ENCODE results near the gene GZF1.
"Not testable (repeated sequence)": the region's sequence is repeated elsewhere in the genome, so short reads cannot be mapped to it uniquely, and the experiment has no call there.

GZF1 gene

DNA sequence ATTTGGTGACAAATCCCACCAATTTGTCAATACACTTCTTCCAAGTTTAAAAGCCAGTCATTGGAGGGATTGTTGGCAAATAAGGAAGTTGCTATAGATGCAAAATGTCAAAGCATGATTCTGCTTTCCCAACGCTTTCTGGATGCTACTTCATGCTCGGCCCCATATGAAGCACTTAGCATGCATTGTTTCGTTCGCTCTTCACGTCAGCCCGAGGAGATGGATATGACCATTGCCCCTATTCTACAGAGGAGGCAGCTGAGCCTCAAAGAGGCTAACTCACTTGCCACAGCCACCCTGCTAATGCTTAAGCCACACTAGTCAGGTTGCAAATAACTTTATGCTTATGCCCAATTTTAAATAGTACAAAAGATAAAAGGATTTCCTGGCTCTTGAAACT lies 14.2 kb upstream of the GZF1 start:
- DNase-seq (ENCODE audit: low spot score): no peak

DNA sequence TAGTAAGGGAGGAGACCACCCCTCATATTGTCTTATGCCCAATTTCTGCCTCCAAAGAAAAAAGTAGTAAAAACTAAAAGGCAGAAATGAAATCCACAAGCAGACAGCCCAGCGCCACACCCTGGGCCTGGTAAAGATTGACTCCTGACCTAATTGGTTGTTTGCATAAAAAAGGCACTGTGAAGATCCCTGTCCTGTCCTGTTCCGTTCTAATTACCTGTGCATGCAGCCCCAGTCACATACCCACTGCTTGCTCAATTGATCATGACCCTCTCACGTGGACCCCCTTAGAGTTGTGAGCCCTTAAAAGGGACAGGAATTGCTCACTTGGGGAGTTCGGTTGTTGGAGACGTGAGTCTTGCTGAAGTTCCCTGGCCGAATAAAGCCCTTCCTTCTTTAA lies 13.5 kb upstream of the GZF1 start:
- DNase-seq (ENCODE audit: low spot score): not testable (repeated sequence)

DNA sequence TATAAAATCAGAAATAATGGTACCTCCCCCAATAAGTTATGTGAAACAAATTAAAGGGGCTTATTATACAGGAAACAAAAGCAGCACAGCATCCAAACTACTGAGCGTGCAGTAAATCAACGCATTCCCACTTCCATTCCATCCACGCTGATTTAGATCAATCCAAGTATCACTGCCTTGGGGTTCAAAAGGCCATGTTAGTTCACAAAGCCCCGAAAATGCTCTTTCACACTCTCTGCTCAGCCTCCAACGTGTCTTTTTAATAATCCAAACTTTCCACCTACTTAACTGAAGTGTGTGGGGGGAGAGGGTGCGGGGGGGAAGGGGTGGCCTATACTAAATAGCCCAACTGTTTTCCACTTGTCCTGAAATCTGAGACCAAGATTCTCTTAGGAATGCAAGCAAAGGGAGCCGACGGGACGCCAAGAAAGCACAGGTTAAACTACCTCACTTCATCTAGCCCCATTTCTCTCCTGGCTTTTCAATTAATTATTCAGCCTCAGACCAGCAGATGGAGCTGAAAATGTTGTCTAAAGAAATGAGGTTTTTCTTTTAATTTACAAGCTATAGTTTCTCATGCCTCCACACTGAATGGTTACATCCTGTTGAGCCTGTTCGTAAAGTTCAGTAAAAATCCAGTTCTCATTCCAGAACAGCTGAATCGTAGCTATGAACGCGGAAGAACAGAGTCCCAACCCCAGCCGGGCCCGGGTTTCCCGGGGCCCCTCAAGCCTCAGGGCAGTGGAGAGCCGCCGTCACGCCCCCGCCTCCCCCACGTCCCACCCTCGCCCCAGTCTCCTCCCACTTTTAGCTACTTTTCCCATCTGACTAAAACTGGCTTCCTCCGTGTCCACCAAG lies 12.4 kb upstream of the GZF1 start:
- no peak for DNase-seq (ENCODE audit: low spot score)

DNA sequence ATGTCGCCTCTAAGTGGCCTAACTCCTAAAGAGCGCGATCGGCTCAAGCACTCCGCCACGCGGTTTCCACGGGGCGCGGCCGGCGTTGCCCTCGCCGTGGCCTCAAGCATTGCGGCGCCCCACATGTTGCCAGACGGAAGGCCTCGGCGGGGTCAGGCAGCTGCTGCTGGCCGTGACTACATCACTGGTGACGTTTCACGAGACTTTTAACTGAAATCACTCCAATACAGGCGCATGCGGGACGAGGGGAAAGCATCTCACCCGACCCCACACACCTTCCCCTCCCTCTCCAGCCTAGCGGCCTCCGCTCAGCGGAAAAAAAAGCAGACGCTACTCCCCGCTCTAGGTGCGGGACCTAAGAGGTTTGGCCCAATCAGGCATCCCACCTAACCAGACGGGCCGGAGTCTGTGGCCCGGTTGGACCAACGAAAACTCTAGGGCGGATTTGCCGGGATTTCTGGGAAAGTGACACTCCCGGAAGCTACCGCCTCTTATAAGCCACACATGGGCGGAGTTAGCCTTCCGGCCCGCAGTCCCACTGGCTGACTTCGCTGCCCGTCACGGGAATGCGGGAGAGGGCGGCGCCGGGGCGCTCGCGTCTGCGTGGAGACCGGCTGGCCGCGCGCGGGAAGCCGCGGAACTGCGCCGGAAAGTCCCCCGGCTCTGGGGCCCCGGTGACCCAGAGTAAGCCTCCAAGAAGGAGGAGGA lies 11.6 kb upstream of the GZF1 start, which contains the start of gene NXT1:
Gene NXT1 (plus strand): TSS at position 596 of the 708 bp plus-strand sequence. CDS start 3,251 bp downstream, outside the sequence.
- peak; percentile 98 for DNase-seq (ENCODE audit: low spot score)

DNA sequence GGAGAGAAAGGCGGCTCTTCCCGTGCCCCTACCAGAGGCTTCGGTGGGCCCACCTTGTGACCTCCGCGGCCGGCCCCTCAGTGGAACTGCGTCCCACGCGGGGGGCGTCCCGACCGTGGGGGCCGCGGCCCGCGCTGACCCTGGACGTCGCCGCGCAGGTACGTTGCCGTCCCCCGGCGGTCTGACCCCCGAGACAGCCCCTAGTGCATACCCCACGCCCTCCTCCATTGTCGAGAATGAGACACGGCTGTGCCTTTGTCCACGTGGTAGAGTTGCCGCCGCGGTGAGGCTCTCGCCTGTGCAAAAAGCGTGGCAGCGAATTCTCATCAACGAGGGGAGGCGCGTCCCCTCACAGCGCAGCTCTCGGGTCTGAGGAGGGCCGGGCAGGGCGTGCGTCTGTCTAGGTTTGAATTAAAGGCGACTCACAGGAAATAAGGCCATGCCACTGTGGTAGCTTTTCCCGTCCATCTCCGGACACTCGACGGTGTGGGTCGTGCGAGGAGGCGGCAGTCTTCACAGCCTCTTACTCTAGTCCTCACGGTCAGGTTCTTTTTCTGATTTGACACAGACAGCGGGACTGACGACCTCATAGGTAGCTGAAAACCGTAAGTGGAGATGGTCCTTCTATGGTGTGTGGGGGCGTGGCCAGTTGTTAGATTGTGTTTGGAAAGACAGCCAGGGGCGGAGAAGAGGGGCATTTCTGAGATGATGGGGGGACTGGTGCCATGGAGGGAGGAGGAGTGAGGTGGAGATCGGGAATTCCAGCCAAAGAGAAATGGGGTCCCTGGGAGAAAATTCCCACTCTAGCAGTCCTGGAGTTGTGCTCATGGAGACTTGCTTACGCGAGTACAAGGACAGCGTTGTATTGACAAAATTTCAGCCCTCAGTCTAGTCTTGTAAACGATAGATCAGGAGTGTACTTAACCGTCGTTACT lies 10.8 kb upstream of the GZF1 start:
- peak; percentile 62 for DNase-seq (ENCODE audit: low spot score)

DNA sequence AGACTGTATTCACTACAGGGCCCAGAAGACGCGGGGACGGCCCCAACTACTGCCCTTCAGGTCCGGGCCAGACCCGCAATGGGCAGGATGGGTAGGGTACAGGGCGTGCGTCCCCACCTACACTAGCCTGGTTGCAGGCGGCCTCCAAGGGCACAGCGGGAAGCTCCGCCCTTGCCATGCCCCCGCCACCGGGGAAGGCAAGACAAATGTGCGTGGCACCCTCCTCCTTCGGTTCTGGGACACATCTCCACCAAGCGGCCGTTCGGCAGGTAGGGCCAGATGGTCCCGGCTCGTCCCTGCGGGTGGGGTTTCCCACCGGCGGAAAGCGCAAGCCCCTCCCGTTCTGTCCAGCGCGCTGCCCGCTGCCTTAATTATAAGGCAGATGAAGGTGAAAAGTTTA lies 5.8 kb upstream of the GZF1 start:
- no peak for DNase-seq (ENCODE audit: low spot score)

DNA sequence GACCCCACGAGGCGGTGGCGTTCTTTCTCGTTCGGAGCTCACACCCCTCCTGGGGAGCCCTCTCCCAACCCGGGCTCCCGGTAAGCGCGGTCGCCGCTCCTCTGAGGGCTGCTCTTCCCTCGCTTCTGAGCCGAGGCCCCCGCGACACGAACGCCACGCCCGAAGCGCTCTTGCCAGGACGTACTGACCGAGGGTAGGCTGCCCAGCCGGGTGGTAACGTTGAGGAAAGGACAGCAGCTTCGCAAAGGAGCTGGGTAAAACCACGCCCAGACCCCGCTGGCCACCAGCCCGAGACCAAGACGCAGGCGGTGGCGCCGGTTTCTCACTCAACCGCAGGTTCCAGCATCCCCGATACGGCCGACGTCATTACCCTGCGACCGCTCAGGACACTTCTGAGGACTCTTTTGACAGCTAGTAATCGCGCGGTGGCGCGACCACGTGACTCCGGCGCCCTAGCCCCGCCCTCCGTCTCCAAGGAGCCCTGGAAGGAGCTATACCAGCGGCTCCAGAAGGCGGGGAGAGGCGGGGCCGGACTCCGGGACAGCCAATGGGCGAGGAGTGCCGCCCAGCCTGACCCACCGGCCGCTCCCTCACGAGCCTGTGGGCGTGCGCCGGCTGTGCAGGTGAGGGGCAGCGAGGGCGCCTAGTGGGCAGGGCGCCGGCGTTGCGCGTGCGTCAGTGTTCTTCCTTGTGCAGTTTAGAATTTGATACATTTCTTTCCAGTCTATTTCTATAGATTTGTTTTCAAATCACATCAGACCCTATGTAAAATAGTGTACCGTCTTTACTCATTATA lies 4.0 kb upstream of the GZF1 start:
- DNase-seq (ENCODE audit: low spot score): peak; percentile 100

DNA sequence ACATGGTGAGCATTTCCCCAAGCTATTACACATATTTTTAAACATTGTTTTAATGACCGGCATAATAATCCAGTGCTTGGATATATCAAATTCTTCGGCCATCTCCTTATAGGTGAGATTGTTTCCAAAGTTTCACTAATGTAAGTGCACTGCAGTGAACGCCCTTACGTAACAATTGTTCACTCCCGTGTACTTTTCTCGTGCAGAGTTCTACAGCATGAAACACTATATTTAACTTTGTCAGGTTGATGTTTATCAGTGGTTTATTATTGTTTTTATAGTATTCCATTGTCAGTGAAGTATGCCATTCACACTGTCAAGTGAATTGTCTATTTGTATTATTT lies 3.4 kb upstream of the GZF1 start:
- no peak for DNase-seq (ENCODE audit: low spot score)

DNA sequence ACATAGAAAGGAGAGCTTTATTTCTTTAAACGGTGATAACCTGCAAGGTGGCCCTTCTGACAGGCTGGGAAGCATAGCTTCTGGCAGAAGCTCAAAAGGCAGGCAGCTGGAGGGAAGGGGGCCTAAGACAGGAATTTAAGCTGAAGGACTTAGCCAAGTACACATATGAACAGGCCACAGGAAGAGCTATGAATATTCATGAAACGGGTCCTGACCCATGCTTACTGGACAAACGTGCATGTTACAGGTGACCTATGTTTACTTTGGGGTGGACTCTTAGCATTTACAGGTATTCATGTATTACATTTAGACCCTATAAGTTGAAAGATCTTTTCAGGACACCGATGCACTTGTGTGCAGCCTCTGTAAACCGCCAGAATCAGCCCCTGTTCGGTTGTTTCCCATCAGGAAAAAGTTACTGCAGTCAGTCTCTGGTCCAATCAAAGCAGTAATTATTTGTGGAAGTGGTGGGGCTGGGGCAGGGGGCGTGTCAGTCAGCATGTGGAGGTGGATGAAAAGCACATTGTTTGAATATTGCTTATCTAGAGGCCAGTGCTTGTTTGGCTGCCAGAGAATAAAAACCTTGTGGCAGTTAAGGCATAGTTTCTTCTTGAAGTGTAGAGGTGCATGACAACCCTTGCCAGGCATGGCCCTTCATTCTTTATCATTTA lies 2.9 kb upstream of the GZF1 start:
- DNase-seq (ENCODE audit: low spot score): no peak

DNA sequence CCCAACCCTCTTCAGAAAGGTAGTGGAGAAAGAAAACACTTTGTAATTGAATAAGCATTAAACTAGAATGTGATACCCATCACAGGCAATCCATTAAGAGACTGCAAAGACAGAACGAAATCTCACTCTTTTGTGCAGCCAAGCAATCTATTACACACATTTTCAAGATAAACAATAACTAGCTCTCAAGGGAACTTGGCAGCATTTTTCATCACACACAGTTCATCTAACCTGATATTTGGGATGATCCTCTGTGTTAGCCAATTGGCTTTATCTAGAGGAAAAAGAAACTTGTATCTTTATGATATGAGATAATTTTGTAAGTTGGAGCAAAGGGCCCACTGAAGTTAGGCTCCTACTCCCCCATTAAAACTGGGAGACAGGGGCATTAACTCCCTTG lies 1.5 kb upstream of the GZF1 start:
- no peak for DNase-seq (ENCODE audit: low spot score)

DNA sequence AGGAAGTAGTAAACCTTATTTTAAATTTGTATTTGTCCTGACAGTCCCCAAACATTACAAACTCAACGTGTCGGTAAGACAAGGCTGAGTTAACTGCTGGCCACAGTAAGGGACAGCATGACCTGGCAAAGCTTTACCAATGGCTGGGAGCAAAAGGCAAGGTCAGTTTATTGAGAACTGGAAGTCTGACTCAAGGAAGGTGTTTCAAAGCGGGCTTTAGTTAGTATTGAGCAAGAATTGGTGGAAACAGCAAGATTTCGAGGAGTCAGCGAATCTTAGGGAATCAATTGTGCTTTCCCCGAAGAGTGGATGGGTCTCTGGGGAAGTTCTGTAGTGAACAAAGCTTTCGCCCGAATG lies 885 bp upstream of the GZF1 start:
- DNase-seq (ENCODE audit: low spot score): peak; percentile 64

DNA sequence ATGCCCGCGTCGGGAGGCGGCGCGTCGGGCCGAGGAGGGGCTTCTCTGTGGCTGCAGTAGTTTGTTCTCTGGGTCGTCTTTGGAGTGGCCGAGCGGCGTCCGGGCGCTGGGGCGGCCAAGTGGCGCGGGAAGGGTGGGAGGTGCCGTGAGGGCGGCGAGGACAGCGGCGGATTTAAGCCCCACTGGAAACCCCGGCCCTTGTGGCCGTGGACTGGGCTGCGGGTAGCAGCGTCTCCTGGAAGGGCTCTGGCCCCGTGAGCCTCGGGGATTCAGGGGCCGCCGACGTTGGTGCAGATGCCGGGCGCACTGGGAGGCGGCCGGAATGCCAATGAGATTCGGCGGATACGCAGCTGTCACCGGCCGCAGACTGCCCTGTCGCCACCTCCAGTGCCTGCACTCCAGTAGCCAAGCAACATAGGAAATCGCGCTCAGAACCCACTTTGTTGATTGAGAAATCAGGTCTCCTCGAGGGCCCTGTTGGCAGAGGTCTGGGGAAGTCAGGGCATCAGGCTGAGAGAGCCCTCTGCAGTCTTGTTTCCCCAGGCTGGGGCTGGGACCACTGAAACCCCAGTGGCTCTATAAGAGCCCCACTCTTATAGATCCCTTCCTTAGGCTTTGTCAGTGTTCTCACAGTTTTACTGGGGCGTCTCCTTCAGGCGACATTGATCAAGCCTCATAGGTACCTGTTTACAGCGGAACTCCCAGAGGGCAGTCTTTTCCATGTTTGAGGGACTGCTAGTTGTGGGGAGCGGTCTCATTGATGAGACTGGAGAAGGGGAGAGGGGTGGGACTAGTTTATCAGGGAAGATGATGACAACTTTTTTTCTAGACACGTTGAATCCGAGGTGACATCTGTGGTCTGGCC lies 642 bp downstream of the GZF1 start:
- DNase-seq (ENCODE audit: low spot score): peak; percentile 59

DNA sequence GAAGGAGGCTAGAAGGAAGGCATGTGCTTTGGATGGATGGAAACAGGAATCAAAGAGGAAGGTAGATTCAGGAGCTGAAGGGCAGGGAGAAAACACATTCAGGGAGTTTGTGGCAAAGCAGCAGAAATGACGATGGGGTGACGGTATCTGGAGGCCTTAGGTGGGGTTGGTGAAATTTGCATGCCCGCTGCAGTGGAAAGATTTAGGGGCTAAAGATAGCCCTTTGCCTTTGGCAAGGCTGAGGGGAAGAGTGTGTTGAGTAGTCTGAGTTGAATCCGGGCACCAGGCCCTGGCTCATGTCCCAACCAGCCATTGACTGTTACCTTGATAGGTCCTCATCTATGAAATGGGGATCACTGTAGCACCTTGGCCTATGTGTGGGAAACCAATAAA lies 1.3 kb downstream of the GZF1 start:
- DNase-seq (ENCODE audit: low spot score): no peak

DNA sequence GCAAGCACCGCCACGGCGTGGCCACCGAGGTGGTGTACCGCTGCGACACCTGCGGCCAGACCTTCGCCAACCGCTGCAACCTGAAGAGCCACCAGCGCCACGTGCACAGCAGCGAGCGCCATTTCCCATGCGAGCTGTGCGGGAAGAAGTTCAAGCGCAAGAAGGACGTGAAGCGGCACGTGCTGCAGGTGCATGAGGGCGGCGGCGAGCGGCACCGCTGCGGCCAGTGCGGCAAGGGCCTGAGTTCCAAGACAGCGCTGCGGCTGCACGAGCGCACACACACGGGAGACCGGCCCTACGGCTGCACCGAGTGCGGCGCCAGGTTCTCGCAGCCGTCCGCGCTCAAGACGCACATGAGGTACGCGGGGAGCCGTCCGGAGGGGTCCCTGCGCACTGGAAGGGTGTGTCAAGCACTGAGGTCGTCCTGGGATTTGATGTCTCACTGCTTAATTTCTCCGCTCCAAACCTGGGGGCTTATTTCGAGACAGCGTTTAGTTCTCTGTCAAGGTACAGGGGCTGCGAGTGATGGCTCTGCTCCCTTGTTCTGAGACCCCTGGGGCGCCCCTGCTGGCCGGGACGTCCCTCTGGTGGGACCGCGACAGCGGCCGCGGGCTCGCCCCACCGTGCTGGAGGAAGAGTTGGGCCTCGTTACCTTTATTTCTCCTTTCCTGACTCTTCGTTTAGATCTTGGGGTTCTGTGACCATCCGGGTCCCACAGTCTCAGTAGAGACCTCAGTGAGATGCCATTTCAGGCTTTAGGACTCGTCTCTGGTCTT lies 3.6 kb downstream of the GZF1 start:
- DNase-seq (ENCODE audit: low spot score): no peak

DNA sequence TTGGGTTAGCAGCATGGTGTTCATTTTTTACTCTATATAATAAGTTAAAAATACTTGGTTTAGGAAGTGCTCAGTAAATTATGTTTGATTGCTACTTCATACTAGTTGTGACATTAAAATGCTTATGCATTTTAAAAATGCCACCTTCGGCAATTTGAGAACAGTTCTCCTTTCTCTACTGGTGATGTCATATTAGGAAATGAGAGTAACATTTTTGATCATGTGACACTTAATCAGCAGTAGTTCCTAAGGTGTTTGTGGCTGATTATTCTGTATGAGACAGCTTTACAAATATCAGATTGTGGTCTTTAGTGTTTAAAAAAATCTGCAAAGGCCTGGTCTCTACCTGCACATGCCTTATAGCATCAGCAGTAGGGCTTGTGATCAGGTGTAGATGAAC lies 4.4 kb downstream of the GZF1 start:
- DNase-seq (ENCODE audit: low spot score): peak; percentile 60

DNA sequence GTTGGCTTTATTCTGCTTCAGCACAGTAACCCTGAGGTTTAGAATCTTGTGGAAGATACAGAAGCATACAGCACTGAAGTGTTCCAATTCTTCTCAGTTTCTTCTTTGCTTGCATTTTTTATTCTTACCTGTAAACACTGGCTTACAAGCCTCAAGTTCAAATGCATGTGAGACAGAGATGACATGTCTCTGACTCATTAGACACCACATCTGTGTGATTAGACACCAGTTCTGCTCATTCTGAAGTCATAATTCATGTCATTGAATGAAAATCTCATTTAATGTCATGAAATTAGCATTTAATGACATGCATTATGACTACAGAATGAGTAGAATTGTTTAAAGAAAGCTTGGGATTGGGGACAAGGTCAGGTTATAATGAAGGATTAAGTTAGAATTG lies 5.8 kb downstream of the GZF1 start:
- DNase-seq (ENCODE audit: low spot score): peak; percentile 95

DNA sequence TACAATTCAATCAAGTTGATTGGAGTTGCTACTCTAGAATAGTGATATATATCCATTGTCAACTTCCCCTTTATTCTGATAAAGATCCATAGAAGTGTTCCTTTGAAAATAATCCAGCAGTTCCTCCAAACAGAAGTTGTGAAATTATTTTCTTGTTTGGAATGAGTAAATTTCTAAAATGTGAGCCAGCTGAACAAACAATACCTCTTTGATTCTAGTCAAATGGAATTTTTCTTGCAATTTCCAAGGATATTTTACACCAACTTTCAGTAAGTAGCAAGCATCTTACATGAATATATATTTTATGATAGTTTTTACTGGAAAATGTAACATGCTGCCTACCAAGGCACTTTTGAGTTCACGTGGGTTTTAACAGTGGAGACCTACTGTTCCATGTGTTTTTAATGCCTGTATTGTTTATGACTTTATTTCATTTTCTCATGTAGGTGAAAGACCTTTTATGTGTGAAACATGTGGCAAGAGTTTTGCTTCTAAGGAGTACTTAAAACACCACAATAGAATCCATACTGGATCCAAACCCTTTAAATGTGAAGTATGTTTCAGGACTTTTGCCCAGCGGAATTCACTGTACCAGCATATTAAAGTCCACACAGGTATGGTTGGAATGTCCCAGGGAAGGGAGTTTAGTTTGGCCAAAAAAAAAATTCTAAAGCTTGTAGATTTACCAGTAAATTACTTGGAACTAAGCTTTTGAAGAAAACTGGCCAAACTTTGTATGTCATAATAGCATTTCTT lies 6.5 kb downstream of the GZF1 start:
- no peak for DNase-seq (ENCODE audit: low spot score)

DNA sequence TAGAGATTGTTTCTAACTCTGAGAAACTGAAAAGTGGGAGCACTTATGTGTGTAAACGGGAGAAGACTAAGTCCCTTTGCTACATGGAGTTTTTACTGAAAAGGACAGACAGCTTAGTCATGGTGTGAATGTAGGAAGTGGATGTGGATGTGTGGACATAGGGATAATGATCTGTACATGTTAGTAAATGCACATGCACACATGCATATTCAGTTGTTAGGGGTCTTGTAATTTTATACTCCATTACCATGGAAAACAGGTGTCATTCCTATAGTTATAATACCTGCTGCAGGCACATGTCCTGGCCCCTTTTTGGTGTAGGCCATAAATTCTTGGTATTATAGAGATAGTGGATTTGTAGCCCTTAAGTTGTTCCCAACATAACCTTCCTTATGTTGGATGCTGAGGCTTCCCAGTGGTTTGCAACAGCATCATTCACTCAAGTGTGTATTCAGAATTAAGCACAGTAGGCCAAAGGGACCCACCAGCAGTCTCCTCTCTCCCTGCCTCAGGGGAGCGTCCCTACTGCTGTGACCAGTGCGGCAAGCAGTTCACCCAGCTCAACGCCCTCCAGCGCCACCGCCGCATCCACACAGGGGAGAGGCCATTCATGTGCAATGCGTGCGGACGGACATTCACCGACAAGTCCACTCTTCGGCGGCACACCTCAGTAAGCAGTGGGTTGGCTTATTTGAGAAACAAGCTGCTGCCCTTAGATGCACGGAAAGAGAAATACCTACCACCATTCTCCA lies 7.3 kb downstream of the GZF1 start:
- no peak for DNase-seq (ENCODE audit: low spot score)
